ENCODE data around the gene CARMIL3.
A peak's percentile ranks its signal among the peaks of the same experiment; 100 is the strongest.
"Not testable (repeated sequence)": the region's sequence is repeated elsewhere in the genome, so short reads cannot be mapped to it uniquely, and the experiment has no call there.

Gene CARMIL3

GRCh38 chr14:24042746-24043145 is 9.1 kb upstream of the CARMIL3 start:
- H3K4me3 ChIP-seq (replicated peaks; ENCODE audit: low read depth, low read length), result no peak overlapping the region
- TF ChIP-seq CTCF (IDR thresholded peaks at IDR 0.05; ENCODE audit: low read length, missing control alignments), result no peak
- DNase-seq (ENCODE audit: low read depth), result no peak

- H3K4me3 ChIP-seq (replicated peaks; ENCODE audit: low read depth, low read length); DNase-seq (ENCODE audit: low read depth): not testable (repeated sequence)
Observed at GRCh38 chr14:24049002-24049401, 2.8 kb upstream of the CARMIL3 start.

GRCh38 chr14:24050753-24051152 is 1.1 kb upstream of the CARMIL3 start:
- H3K4me3 ChIP-seq (replicated peaks; ENCODE audit: low read depth, low read length), result not testable (repeated sequence)

GRCh38 chr14:24051176-24051788 is 527 bp upstream of the CARMIL3 start:
- TF ChIP-seq CTCF (IDR thresholded peaks at IDR 0.05; ENCODE audit: low read length, missing control alignments), result no peak
- DNase-seq (ENCODE audit: low read depth), result no peak
- peak overlapping the region; percentile 51 for H3K4me3 ChIP-seq (replicated peaks; ENCODE audit: low read depth, low read length)

More at GRCh38 chr14:24050753-24051152, 1.1 kb upstream of the CARMIL3 start:
- not testable (repeated sequence) for DNase-seq (ENCODE audit: low read depth)

GRCh38 chr14:24052656-24053547 is 1.1 kb downstream of the CARMIL3 start:
- no peak for DNase-seq (ENCODE audit: low read depth)
- no peak for TF ChIP-seq CTCF (IDR thresholded peaks at IDR 0.05; ENCODE audit: low read length, missing control alignments)
- H3K4me3 ChIP-seq (replicated peaks; ENCODE audit: low read depth, low read length), result no peak overlapping the region

- no peak for DNase-seq (ENCODE audit: low read depth)
- no peak overlapping the region for H3K4me3 ChIP-seq (replicated peaks; ENCODE audit: low read depth, low read length)
- no peak for TF ChIP-seq CTCF (IDR thresholded peaks at IDR 0.05; ENCODE audit: low read length, missing control alignments)
Observed at GRCh38 chr14:24053548-24054323, 1.9 kb downstream of the CARMIL3 start.

- DNase-seq (ENCODE audit: low read depth), result no peak
- no peak for TF ChIP-seq CTCF (IDR thresholded peaks at IDR 0.05; ENCODE audit: low read length, missing control alignments)
- no peak overlapping the region for H3K4me3 ChIP-seq (replicated peaks; ENCODE audit: low read depth, low read length)
Observed at GRCh38 chr14:24054324-24054641, 2.5 kb downstream of the CARMIL3 start.
